WERI-Rb-1 (cell line): ENCODE measurements around the gene SLC40A1.

Experiments used
- DNase-seq: peaks from one replicate; pipeline ENCODE4 v3.0.0-alpha.2; 2020
- H3K27ac ChIP-seq: fragments of 250-450 bp; sonication (Bioruptor Pico); 2 replicates; pipeline ENCODE4 v1.5.1; 2020; ENCODE audit warnings: mild to moderate bottlenecking, moderate library complexity
- H3K27me3 ChIP-seq: fragments of 250-450 bp; sonication (Bioruptor Pico); 2 replicates; pipeline ENCODE4 v1.5.1; 2021; ENCODE audit warnings: mild to moderate bottlenecking, low read depth, moderate library complexity; ENCODE audit not compliant: insufficient read depth, severe bottlenecking
- H3K36me3 ChIP-seq: fragments of 250-450 bp; sonication (Bioruptor Pico); 2 replicates; pipeline ENCODE4 v1.5.1; 2020; ENCODE audit warnings: mild to moderate bottlenecking, moderate library complexity
- H3K4me3 ChIP-seq: 2 replicates; pipeline ENCODE4 v1.5.1; 2011; ENCODE audit warnings: low read depth, mild to moderate bottlenecking, control low read depth, low read length
- H3K9me3 ChIP-seq: fragments of 250-450 bp; sonication (Bioruptor Pico); 2 replicates; pipeline ENCODE4 v1.5.1; 2021; ENCODE audit warnings: mild to moderate bottlenecking, moderate library complexity; ENCODE audit not compliant: severe bottlenecking
- CTCF ChIP-seq: IDR thresholded peaks from 2 replicates; pipeline ENCODE4 v1.5.1; 2011; ENCODE audit warnings: low read depth, mild to moderate bottlenecking, control low read depth, inconsistent platforms, low read length

The SLC40A1 gene

GRCh38 chr2:189555232-189555631 is 25.4 kb downstream of the SLC40A1 start:
- no peak overlapping the region for H3K27ac ChIP-seq
- no peak for DNase-seq
- no peaks in the 10 kb centered on the region for H3K27me3 ChIP-seq
- no peak for TF ChIP-seq CTCF
- H3K36me3 ChIP-seq = no peaks in the 10 kb centered on the region
- H3K4me3 ChIP-seq = no peak overlapping the region
- no peaks in the 10 kb centered on the region for H3K9me3 ChIP-seq

GRCh38 chr2:189553504-189554088 is 27.0 kb downstream of the SLC40A1 start:
- H3K4me3 ChIP-seq = no peak overlapping the region
- no peaks in the 10 kb centered on the region for H3K36me3 ChIP-seq
- H3K27ac ChIP-seq = no peak overlapping the region
- TF ChIP-seq CTCF = no peak
- no peaks in the 10 kb centered on the region for H3K27me3 ChIP-seq
- no peaks in the 10 kb centered on the region for H3K9me3 ChIP-seq
- no peak for DNase-seq

GRCh38 chr2:189552991-189553404 is 27.6 kb downstream of the SLC40A1 start:
- no peak for DNase-seq
- no peaks in the 10 kb centered on the region for H3K9me3 ChIP-seq
- H3K27me3 ChIP-seq = no peaks in the 10 kb centered on the region
- no peaks in the 10 kb centered on the region for H3K36me3 ChIP-seq
- no peak for TF ChIP-seq CTCF
- no peak overlapping the region for H3K27ac ChIP-seq
- H3K4me3 ChIP-seq = no peak overlapping the region

GRCh38 chr2:189552334-189552990 is 28.1 kb downstream of the SLC40A1 start:
- no peak for DNase-seq
- Histone ChIP-seq H3K27ac (no peak overlapping the region), H3K9me3 (no peaks in the 10 kb centered on the region), H3K36me3 (no peaks in the 10 kb centered on the region), H3K4me3 (no peak overlapping the region), H3K27me3 (no peaks in the 10 kb centered on the region)
- no peak for TF ChIP-seq CTCF

- no peak for TF ChIP-seq CTCF
- DNase-seq = no peak
- H3K27ac ChIP-seq = no peak overlapping the region
- no peaks in the 10 kb centered on the region for H3K36me3 ChIP-seq
- no peaks in the 10 kb centered on the region for H3K9me3 ChIP-seq
- H3K4me3 ChIP-seq = no peak overlapping the region
- H3K27me3 ChIP-seq = no peaks in the 10 kb centered on the region
Measured at GRCh38 chr2:189551808-189552207, 28.8 kb downstream of the SLC40A1 start.

- no peaks in the 10 kb centered on the region for H3K27me3 ChIP-seq
- DNase-seq = no peak
- no peaks in the 10 kb centered on the region for H3K36me3 ChIP-seq
- H3K9me3 ChIP-seq = no peaks in the 10 kb centered on the region
- H3K27ac ChIP-seq = no peak overlapping the region
- TF ChIP-seq CTCF = no peak
- no peak overlapping the region for H3K4me3 ChIP-seq
Measured at GRCh38 chr2:189549449-189549832, 31.1 kb downstream of the SLC40A1 start.
